ENCODE data around the gene CUEDC2.

- no peak for TF ChIP-seq TAF1 (conservative IDR thresholded peaks at IDR 0.05)
- no peak for TF ChIP-seq CTCF (IDR thresholded peaks at IDR 0.05; ENCODE audit: low read depth, low read length, missing input control)
- TF ChIP-seq, protein P1, sequence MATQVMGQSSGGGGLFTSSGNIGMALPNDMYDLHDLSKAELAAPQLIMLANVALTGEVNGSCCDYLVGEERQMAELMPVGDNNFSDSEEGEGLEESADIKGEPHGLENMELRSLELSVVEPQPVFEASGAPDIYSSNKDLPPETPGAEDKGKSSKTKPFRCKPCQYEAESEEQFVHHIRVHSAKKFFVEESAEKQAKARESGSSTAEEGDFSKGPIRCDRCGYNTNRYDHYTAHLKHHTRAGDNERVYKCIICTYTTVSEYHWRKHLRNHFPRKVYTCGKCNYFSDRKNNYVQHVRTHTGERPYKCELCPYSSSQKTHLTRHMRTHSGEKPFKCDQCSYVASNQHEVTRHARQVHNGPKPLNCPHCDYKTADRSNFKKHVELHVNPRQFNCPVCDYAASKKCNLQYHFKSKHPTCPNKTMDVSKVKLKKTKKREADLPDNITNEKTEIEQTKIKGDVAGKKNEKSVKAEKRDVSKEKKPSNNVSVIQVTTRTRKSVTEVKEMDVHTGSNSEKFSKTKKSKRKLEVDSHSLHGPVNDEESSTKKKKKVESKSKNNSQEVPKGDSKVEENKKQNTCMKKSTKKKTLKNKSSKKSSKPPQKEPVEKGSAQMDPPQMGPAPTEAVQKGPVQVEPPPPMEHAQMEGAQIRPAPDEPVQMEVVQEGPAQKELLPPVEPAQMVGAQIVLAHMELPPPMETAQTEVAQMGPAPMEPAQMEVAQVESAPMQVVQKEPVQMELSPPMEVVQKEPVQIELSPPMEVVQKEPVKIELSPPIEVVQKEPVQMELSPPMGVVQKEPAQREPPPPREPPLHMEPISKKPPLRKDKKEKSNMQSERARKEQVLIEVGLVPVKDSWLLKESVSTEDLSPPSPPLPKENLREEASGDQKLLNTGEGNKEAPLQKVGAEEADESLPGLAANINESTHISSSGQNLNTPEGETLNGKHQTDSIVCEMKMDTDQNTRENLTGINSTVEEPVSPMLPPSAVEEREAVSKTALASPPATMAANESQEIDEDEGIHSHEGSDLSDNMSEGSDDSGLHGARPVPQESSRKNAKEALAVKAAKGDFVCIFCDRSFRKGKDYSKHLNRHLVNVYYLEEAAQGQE (IDR thresholded peaks at IDR 0.05): no peak
- no peak for TF ChIP-seq GABPA (IDR thresholded peaks at IDR 0.05 in 1 of 2, conservative IDR thresholded peaks at IDR 0.05 in 1 of 2)
These were observed 10.4 kb downstream of the CUEDC2 start for GRCh38 chr10:102421757-102422512.

All from liver (tissue), 3 donors.